T-helper 2 cell treated with Interferon-gamma antibody and Interleukin-4, amounts not matched to agents 5 μg/mL and 100 μg/mL, for 36 hours (primary cell): Measurements from ENCODE around the gene CDH26.

Experiments used
- DNase-seq: peaks from one replicate; pipeline ENCODE4 v3.0.0; 2021; ENCODE audit warnings: low spot score
- H3K27ac Mint-ChIP-seq: one replicate; pipeline ENCODE4 v1.8.0; 2021; ENCODE audit warnings: mild to moderate bottlenecking, mixed read lengths
- H3K27me3 Mint-ChIP-seq: one replicate; pipeline ENCODE4 v1.8.0; 2021; ENCODE audit warnings: low read depth, mixed read lengths
- H3K36me3 Mint-ChIP-seq: one replicate; pipeline ENCODE4 v1.8.0; 2021; ENCODE audit warnings: low read depth, mixed read lengths
- H3K4me1 Mint-ChIP-seq: one replicate; pipeline ENCODE4 v1.8.0; 2021; ENCODE audit warnings: low read depth, mixed read lengths
- H3K4me3 Mint-ChIP-seq: one replicate; pipeline ENCODE4 v1.8.0; 2022; ENCODE audit warnings: mild to moderate bottlenecking, moderate library complexity, mixed read lengths
- H3K9me3 Mint-ChIP-seq: one replicate; pipeline ENCODE4 v1.8.0; 2021; ENCODE audit warnings: mixed read lengths

The CDH26 gene

GRCh38 chr20:60043435-60043834 lies 85.2 kb downstream of the CDH26 start:
- H3K27me3 Mint-ChIP-seq = peaks cover 7% of the 10 kb centered on the region
- DNase-seq = no peak
- no peak overlapping the region for H3K4me3 Mint-ChIP-seq
- H3K4me1 Mint-ChIP-seq = no peaks in the 10 kb centered on the region
- H3K27ac Mint-ChIP-seq = no peak overlapping the region
- H3K9me3 Mint-ChIP-seq = no peaks in the 10 kb centered on the region
- H3K36me3 Mint-ChIP-seq = no peaks in the 10 kb centered on the region

- Mint-ChIP-seq H3K9me3 (no peaks in the 10 kb centered on the region), H3K4me3 (no peak overlapping the region), H3K4me1 (no peaks in the 10 kb centered on the region), H3K27me3 (peaks cover 7% of the 10 kb centered on the region), H3K36me3 (no peaks in the 10 kb centered on the region), H3K27ac (no peak overlapping the region)
- DNase-seq = no peak
Measured at GRCh38 chr20:60046011-60046413, 87.8 kb downstream of the CDH26 start.

GRCh38 chr20:60046436-60046835 lies 88.2 kb downstream of the CDH26 start:
- Mint-ChIP-seq H3K9me3 (no peaks in the 10 kb centered on the region), H3K4me3 (no peak overlapping the region), H3K27ac (no peak overlapping the region), H3K27me3 (peaks cover 7% of the 10 kb centered on the region), H3K4me1 (no peaks in the 10 kb centered on the region), H3K36me3 (no peaks in the 10 kb centered on the region)
- DNase-seq = no peak

- H3K27ac Mint-ChIP-seq = no peak overlapping the region
- no peaks in the 10 kb centered on the region for H3K9me3 Mint-ChIP-seq
- no peak overlapping the region for H3K4me3 Mint-ChIP-seq
- peaks cover 9% of the 10 kb centered on the region for H3K27me3 Mint-ChIP-seq
- no peaks in the 10 kb centered on the region for H3K4me1 Mint-ChIP-seq
- H3K36me3 Mint-ChIP-seq = no peaks in the 10 kb centered on the region
- DNase-seq = no peak
Measured at GRCh38 chr20:60046860-60047259, 88.6 kb downstream of the CDH26 start.

GRCh38 chr20:60048634-60049521 lies 90.7 kb downstream of the CDH26 start:
- H3K4me1 Mint-ChIP-seq = peaks cover 2% of the 10 kb centered on the region

GRCh38 chr20:60049601-60050000 lies 91.4 kb downstream of the CDH26 start:
- H3K36me3 Mint-ChIP-seq = no peaks in the 10 kb centered on the region
- no peak for DNase-seq
- H3K27ac Mint-ChIP-seq = no peak overlapping the region
- peaks cover 7% of the 10 kb centered on the region for H3K27me3 Mint-ChIP-seq
- H3K9me3 Mint-ChIP-seq = no peaks in the 10 kb centered on the region
- H3K4me1 Mint-ChIP-seq = peaks cover 3% of the 10 kb centered on the region
- H3K4me3 Mint-ChIP-seq = no peak overlapping the region

More at GRCh38 chr20:60048634-60049521, 90.7 kb downstream of the CDH26 start:
- no peak overlapping the region for H3K27ac Mint-ChIP-seq
- H3K36me3 Mint-ChIP-seq = no peaks in the 10 kb centered on the region
- DNase-seq = no peak
- H3K9me3 Mint-ChIP-seq = no peaks in the 10 kb centered on the region
- H3K4me3 Mint-ChIP-seq = no peak overlapping the region
- peaks cover 9% of the 10 kb centered on the region for H3K27me3 Mint-ChIP-seq

GRCh38 chr20:60050193-60050947 lies 92.1 kb downstream of the CDH26 start:
- no peaks in the 10 kb centered on the region for H3K36me3 Mint-ChIP-seq
- H3K9me3 Mint-ChIP-seq = no peaks in the 10 kb centered on the region
- H3K4me1 Mint-ChIP-seq = peaks cover 7% of the 10 kb centered on the region
- peaks cover 7% of the 10 kb centered on the region for H3K27me3 Mint-ChIP-seq
- no peak overlapping the region for H3K27ac Mint-ChIP-seq
- no peak overlapping the region for H3K4me3 Mint-ChIP-seq
- no peak for DNase-seq

GRCh38 chr20:60051911-60052310 lies 93.7 kb downstream of the CDH26 start:
- H3K4me3 Mint-ChIP-seq = no peak overlapping the region
- peaks cover 23% of the 10 kb centered on the region for H3K4me1 Mint-ChIP-seq
- H3K27me3 Mint-ChIP-seq = peaks cover 7% of the 10 kb centered on the region
- no peak overlapping the region for H3K27ac Mint-ChIP-seq
- no peak for DNase-seq
- no peaks in the 10 kb centered on the region for H3K9me3 Mint-ChIP-seq
- no peaks in the 10 kb centered on the region for H3K36me3 Mint-ChIP-seq

GRCh38 chr20:60052322-60052721 lies 94.1 kb downstream of the CDH26 start:
- no peaks in the 10 kb centered on the region for H3K9me3 Mint-ChIP-seq
- DNase-seq = no peak
- H3K27ac Mint-ChIP-seq = no peak overlapping the region
- H3K4me1 Mint-ChIP-seq = peaks cover 27% of the 10 kb centered on the region
- H3K36me3 Mint-ChIP-seq = no peaks in the 10 kb centered on the region
- H3K4me3 Mint-ChIP-seq = no peak overlapping the region
- H3K27me3 Mint-ChIP-seq = peaks cover 7% of the 10 kb centered on the region

GRCh38 chr20:60053125-60053817 lies 95.0 kb downstream of the CDH26 start:
- DNase-seq = no peak
- no peak overlapping the region for H3K4me3 Mint-ChIP-seq
- H3K4me1 Mint-ChIP-seq = peaks cover 36% of the 10 kb centered on the region
- no peaks in the 10 kb centered on the region for H3K36me3 Mint-ChIP-seq
- H3K9me3 Mint-ChIP-seq = no peaks in the 10 kb centered on the region
- H3K27me3 Mint-ChIP-seq = peaks cover 7% of the 10 kb centered on the region
- no peak overlapping the region for H3K27ac Mint-ChIP-seq

GRCh38 chr20:60053818-60054190 lies 95.6 kb downstream of the CDH26 start:
- peaks cover 36% of the 10 kb centered on the region for H3K4me1 Mint-ChIP-seq
- no peak for DNase-seq
- peak overlapping the region; percentile 19 for H3K27ac Mint-ChIP-seq
- peaks cover 7% of the 10 kb centered on the region for H3K27me3 Mint-ChIP-seq
- no peaks in the 10 kb centered on the region for H3K9me3 Mint-ChIP-seq
- no peaks in the 10 kb centered on the region for H3K36me3 Mint-ChIP-seq
- H3K4me3 Mint-ChIP-seq = no peak overlapping the region

GRCh38 chr20:60054716-60055634 lies 96.8 kb downstream of the CDH26 start:
- peak overlapping the region; percentile 80 for H3K27ac Mint-ChIP-seq
- H3K4me1 Mint-ChIP-seq = peaks cover 36% of the 10 kb centered on the region
- H3K9me3 Mint-ChIP-seq = no peaks in the 10 kb centered on the region
- no peaks in the 10 kb centered on the region for H3K36me3 Mint-ChIP-seq
- no peak for DNase-seq
- peak overlapping the region; percentile 85 for H3K4me3 Mint-ChIP-seq
- H3K27me3 Mint-ChIP-seq = peaks cover 7% of the 10 kb centered on the region

- H3K9me3 Mint-ChIP-seq = no peaks in the 10 kb centered on the region
- peaks cover 7% of the 10 kb centered on the region for H3K27me3 Mint-ChIP-seq
- DNase-seq = peak; percentile 40
- H3K36me3 Mint-ChIP-seq = no peaks in the 10 kb centered on the region
- peaks cover 36% of the 10 kb centered on the region for H3K4me1 Mint-ChIP-seq
- H3K4me3 Mint-ChIP-seq = peak overlapping the region; percentile 85
- peak overlapping the region; percentile 80 for H3K27ac Mint-ChIP-seq
Measured at GRCh38 chr20:60055740-60056139, 97.5 kb downstream of the CDH26 start.
